HEK293 (cell line): ENCODE data around the gene SLC3A2.
A peak's percentile ranks its signal among the peaks of the same experiment; 100 is the strongest.

Source experiments
- CTCF ChIA-PET: fragments of 350-600 bp; formaldehyde crosslinking; extraction: SDS; loops from one replicate; lab custom pipeline; 2021; ENCODE audit warnings: antibody characterized with exemption; lab: Yijun Ruan, JAX
- POLR2A ChIA-PET: fragments of 300-600 bp; formaldehyde crosslinking; extraction: SDS; loops from one replicate; lab custom pipeline; 2020; ENCODE audit warnings: antibody characterized with exemption, inconsistent platforms; lab: Yijun Ruan, JAX
- H3K27ac ChIP-seq: fragments of 200-500 bp; sonication (Bioruptor generic); 2 replicates; pipeline ENCODE4 v1.5.1; 2014; ENCODE audit warnings: low read depth, low read length, control low read depth, inconsistent platforms; ENCODE audit errors: extremely low read depth
- H3K36me3 ChIP-seq, 2 experiments: fragments of 200-500 bp in 1 of 2; sonication (Bioruptor generic) in 1 of 2; 1 replicate in 1 of 2; 2 replicates in 1 of 2; pipeline ENCODE4 v1.5.1; 2014 to 2017; ENCODE audit warnings: inconsistent platforms in 2 of 2, low read length in 2 of 2; ENCODE audit not compliant: control insufficient read depth in 2 of 2, insufficient read depth in 1 of 2
- H3K4me1 ChIP-seq: fragments of 200-500 bp; sonication (Bioruptor generic); 2 replicates; pipeline ENCODE4 v1.5.1; 2014; ENCODE audit warnings: mild to moderate bottlenecking, low read length, inconsistent platforms; ENCODE audit not compliant: control insufficient read depth, insufficient read depth
- H3K4me3 ChIP-seq: 2 replicates; pipeline ENCODE4 v1.5.1; 2011; ENCODE audit warnings: low read depth, mild to moderate bottlenecking, control low read depth, low read length, moderate library complexity
- H3K9me3 ChIP-seq: fragments of 200-500 bp; sonication (Bioruptor generic); 2 replicates; pipeline ENCODE4 v1.5.1; 2014; ENCODE audit warnings: low read depth, low read length, inconsistent platforms; ENCODE audit not compliant: control insufficient read depth, insufficient read depth
- HOXA7 ChIP-seq: sonication (generic); formaldehyde crosslinking; IDR thresholded peaks from 2 replicates; pipeline ENCODE4 v1.8.1; 2022; ENCODE audit warnings: missing genetic modification reagents, borderline replicate concordance
- HOXD13 ChIP-seq: sonication (generic); formaldehyde crosslinking; IDR thresholded peaks from 2 replicates; pipeline ENCODE4 v1.8.0; 2022; ENCODE audit warnings: missing genetic modification reagents, borderline replicate concordance
- SP3 ChIP-seq: fragments of 450-650 bp; formaldehyde crosslinking; IDR thresholded peaks from 2 replicates; pipeline ENCODE4 v1.5.1; 2016; ENCODE audit warnings: missing biosample characterization, missing genetic modification characterization
- ZFHX2 ChIP-seq: fragments of 450-650 bp; formaldehyde crosslinking; conservative IDR thresholded peaks from 2 replicates; pipeline ENCODE4 v1.5.1; 2016; ENCODE audit warnings: missing biosample characterization, missing genetic modification characterization
- ZNF112 ChIP-seq: fragments of 450-650 bp; formaldehyde crosslinking; IDR thresholded peaks from 2 replicates; pipeline ENCODE4 v1.5.0; 2017; ENCODE audit warnings: missing biosample characterization, missing genetic modification characterization
- ZNF133 ChIP-seq: fragments of 450-650 bp; formaldehyde crosslinking; IDR thresholded peaks from 2 replicates; pipeline ENCODE4 v1.5.1; 2016; ENCODE audit warnings: missing biosample characterization, missing genetic modification characterization
- ZNF175 ChIP-seq: fragments of 450-650 bp; formaldehyde crosslinking; IDR thresholded peaks from 2 replicates; pipeline ENCODE4 v1.5.1; 2016; ENCODE audit warnings: missing biosample characterization, missing genetic modification characterization
- ZNF23 ChIP-seq: fragments of 450-650 bp; formaldehyde crosslinking; IDR thresholded peaks from 2 replicates; pipeline ENCODE4 v1.5.1; 2016; ENCODE audit warnings: missing biosample characterization, missing genetic modification characterization, borderline replicate concordance
- ZNF266 ChIP-seq: fragments of 450-650 bp; formaldehyde crosslinking; IDR thresholded peaks from 2 replicates; pipeline ENCODE4 v1.5.1; 2016; ENCODE audit warnings: missing biosample characterization, missing genetic modification characterization, low read depth
- ZNF350 ChIP-seq: fragments of 450-650 bp; formaldehyde crosslinking; IDR thresholded peaks from 2 replicates; pipeline ENCODE4 v1.5.0; 2017; ENCODE audit warnings: missing biosample characterization, mild to moderate bottlenecking, missing genetic modification characterization
- ZNF585B ChIP-seq: fragments of 450-650 bp; formaldehyde crosslinking; IDR thresholded peaks from 2 replicates; pipeline ENCODE4 v1.5.1; 2016; ENCODE audit warnings: missing biosample characterization, missing genetic modification characterization
- ZNF621 ChIP-seq: fragments of 450-650 bp; formaldehyde crosslinking; IDR thresholded peaks from 2 replicates; pipeline ENCODE4 v1.5.1; 2017; ENCODE audit warnings: missing biosample characterization, missing genetic modification characterization
- ZNF654 ChIP-seq: fragments of 450-650 bp; formaldehyde crosslinking; IDR thresholded peaks from 2 replicates; pipeline ENCODE4 v1.5.1; 2016; ENCODE audit warnings: low read depth, missing biosample characterization, missing genetic modification characterization
- ZNF670 ChIP-seq: fragments of 450-650 bp; formaldehyde crosslinking; IDR thresholded peaks from 2 replicates; pipeline ENCODE4 v1.5.1; 2016; ENCODE audit warnings: missing biosample characterization, missing genetic modification characterization, low read depth
- ZNF791 ChIP-seq: fragments of 450-650 bp; formaldehyde crosslinking; IDR thresholded peaks from 2 replicates; pipeline ENCODE4 v1.5.1; 2016; ENCODE audit warnings: missing biosample characterization, missing genetic modification characterization
- ZNF792 ChIP-seq: fragments of 450-650 bp; formaldehyde crosslinking; IDR thresholded peaks from 2 replicates; pipeline ENCODE4 v1.5.1; 2016; ENCODE audit warnings: missing biosample characterization, missing genetic modification characterization
- TF ChIP-seq, protein P1 (sequence below): fragments of 450-650 bp; formaldehyde crosslinking; IDR thresholded peaks from 2 replicates; pipeline ENCODE4 v1.5.1; 2016; ENCODE audit warnings: missing biosample characterization, missing genetic modification characterization
- TF ChIP-seq, protein P2 (sequence below): fragments of 450-650 bp; formaldehyde crosslinking; IDR thresholded peaks from 2 replicates; pipeline ENCODE4 v1.5.1; 2016; ENCODE audit warnings: missing biosample characterization, missing genetic modification characterization, low read depth
- TF ChIP-seq, protein P3 (sequence below): fragments of 450-650 bp; formaldehyde crosslinking; IDR thresholded peaks from 2 replicates; pipeline ENCODE4 v1.5.1; 2016; ENCODE audit warnings: missing biosample characterization, missing genetic modification characterization
- TF ChIP-seq, protein P4 (sequence below): fragments of 450-650 bp; formaldehyde crosslinking; IDR thresholded peaks from 2 replicates; pipeline ENCODE4 v1.5.1; 2017; ENCODE audit warnings: missing biosample characterization, missing genetic modification characterization

The SLC3A2 gene

GRCh38 chr11:62923601-62924411 lies 43.1 kb downstream of the SLC3A2 start:
- TF ChIP-seq ZNF133 (tag by site-specific recombination) (no peak), HOXA7 (CRISPR knock-in tag) (no peak), ZNF23 (tag by site-specific recombination) (no peak)
- TF ChIP-seq, protein P1, sequence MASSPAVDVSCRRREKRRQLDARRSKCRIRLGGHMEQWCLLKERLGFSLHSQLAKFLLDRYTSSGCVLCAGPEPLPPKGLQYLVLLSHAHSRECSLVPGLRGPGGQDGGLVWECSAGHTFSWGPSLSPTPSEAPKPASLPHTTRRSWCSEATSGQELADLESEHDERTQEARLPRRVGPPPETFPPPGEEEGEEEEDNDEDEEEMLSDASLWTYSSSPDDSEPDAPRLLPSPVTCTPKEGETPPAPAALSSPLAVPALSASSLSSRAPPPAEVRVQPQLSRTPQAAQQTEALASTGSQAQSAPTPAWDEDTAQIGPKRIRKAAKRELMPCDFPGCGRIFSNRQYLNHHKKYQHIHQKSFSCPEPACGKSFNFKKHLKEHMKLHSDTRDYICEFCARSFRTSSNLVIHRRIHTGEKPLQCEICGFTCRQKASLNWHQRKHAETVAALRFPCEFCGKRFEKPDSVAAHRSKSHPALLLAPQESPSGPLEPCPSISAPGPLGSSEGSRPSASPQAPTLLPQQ (tag by site-specific recombination): no peak
- no peaks in the 10 kb centered on the region for H3K36me3 ChIP-seq
- POLR2A ChIA-PET: interaction anchor here (0.6 kb wide), 1 partner anchor 10 kb away, joined by 5 read pairs; no protein-coding TSS in a partner anchor
- CTCF ChIA-PET: interaction anchor here (0.6 to 1.2 kb wide), 7 partner anchors 15 to 1008 kb away, joined by 3 to 9 read pairs (median 3); no protein-coding TSS in a partner anchor
- no peaks in the 10 kb centered on the region for H3K9me3 ChIP-seq
- H3K27ac ChIP-seq: no peak overlapping the region
- H3K4me1 ChIP-seq: peaks cover 4% of the 10 kb centered on the region; the same call in 1 of the 2 replicates
- H3K4me3 ChIP-seq: peak overlapping the region; percentile 13

GRCh38 chr11:62925308-62925707 lies 44.6 kb downstream of the SLC3A2 start:
- Histone ChIP-seq H3K27ac (no peak overlapping the region), H3K9me3 (no peaks in the 10 kb centered on the region), H3K4me1 (peaks cover 4% of the 10 kb centered on the region; the same call in 1 of the 2 replicates), H3K4me3 (no peak overlapping the region), H3K36me3 (no peaks in the 10 kb centered on the region)
- ChIA-PET CTCF (interaction anchor here (1.5 to 2.2 kb wide), 2 partner anchors 19 to 99 kb away, joined by 4 to 9 read pairs; no protein-coding TSS in a partner anchor), POLR2A (no interaction called here)
- no peak for TF ChIP-seq ZNF792 (tag by site-specific recombination)
- TF ChIP-seq ZNF133 (tag by site-specific recombination): no peak
- 0 out of 2 replicates have a peak, but pooled peaks have one; percentile 30 for TF ChIP-seq HOXD13 (CRISPR knock-in tag)

- TF ChIP-seq, protein P2, sequence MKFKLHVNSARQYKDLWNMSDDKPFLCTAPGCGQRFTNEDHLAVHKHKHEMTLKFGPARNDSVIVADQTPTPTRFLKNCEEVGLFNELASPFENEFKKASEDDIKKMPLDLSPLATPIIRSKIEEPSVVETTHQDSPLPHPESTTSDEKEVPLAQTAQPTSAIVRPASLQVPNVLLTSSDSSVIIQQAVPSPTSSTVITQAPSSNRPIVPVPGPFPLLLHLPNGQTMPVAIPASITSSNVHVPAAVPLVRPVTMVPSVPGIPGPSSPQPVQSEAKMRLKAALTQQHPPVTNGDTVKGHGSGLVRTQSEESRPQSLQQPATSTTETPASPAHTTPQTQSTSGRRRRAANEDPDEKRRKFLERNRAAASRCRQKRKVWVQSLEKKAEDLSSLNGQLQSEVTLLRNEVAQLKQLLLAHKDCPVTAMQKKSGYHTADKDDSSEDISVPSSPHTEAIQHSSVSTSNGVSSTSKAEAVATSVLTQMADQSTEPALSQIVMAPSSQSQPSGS: no peak
- TF ChIP-seq ZNF266 (tag by site-specific recombination) (no peak), SP3 (tag by site-specific recombination) (no peak), ZNF112 (tag by site-specific recombination) (no peak), ZNF621 (tag by site-specific recombination) (no peak), ZNF791 (no peak), ZNF670 (tag by site-specific recombination) (no peak), ZNF585B (tag by site-specific recombination) (no peak), ZNF654 (tag by site-specific recombination) (no peak), ZNF175 (tag by site-specific recombination) (no peak), ZNF350 (tag by site-specific recombination) (no peak), ZFHX2 (tag by site-specific recombination) (no peak)
- TF ChIP-seq, protein P3, sequence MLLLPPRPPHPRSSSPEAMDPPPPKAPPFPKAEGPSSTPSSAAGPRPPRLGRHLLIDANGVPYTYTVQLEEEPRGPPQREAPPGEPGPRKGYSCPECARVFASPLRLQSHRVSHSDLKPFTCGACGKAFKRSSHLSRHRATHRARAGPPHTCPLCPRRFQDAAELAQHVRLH (tag by site-specific recombination): no peak
- TF ChIP-seq, protein P4, sequence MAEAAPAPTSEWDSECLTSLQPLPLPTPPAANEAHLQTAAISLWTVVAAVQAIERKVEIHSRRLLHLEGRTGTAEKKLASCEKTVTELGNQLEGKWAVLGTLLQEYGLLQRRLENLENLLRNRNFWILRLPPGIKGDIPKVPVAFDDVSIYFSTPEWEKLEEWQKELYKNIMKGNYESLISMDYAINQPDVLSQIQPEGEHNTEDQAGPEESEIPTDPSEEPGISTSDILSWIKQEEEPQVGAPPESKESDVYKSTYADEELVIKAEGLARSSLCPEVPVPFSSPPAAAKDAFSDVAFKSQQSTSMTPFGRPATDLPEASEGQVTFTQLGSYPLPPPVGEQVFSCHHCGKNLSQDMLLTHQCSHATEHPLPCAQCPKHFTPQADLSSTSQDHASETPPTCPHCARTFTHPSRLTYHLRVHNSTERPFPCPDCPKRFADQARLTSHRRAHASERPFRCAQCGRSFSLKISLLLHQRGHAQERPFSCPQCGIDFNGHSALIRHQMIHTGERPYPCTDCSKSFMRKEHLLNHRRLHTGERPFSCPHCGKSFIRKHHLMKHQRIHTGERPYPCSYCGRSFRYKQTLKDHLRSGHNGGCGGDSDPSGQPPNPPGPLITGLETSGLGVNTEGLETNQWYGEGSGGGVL (tag by site-specific recombination): no peak
- CTCF ChIA-PET: interaction anchor here (1.5 to 2.2 kb wide), 3 partner anchors 20 to 98 kb away, joined by 4 to 9 read pairs (median 6); no protein-coding TSS in a partner anchor
- Histone ChIP-seq H3K27ac (no peak overlapping the region), H3K4me3 (no peak overlapping the region), H3K4me1 (peaks cover 4% of the 10 kb centered on the region; the same call in 1 of the 2 replicates), H3K9me3 (no peaks in the 10 kb centered on the region), H3K36me3 (no peaks in the 10 kb centered on the region)
- POLR2A ChIA-PET: no interaction called here
Measured at GRCh38 chr11:62925745-62926679, 45.3 kb downstream of the SLC3A2 start.
